AG04450 (cell line): Measurements from ENCODE around the gene GAL3ST3. TPM values are rescaled to one million over a fixed set of nuclear protein-coding genes. Genes with fewer than 3 reads are reported as not detected.

ENCODE experiments used
- CTCF ChIA-PET: fragments of 300-600, 350-600 bp; formaldehyde crosslinking; extraction: SDS; loops from one replicate; lab custom pipeline; 2022; ENCODE audit warnings: antibody characterized with exemption, inconsistent platforms; lab: Charles Lee
- POLR2A ChIA-PET: fragments of 350-600 bp; formaldehyde crosslinking; extraction: SDS; loops from one replicate; lab custom pipeline; 2021; ENCODE audit warnings: antibody characterized with exemption, inconsistent platforms; lab: Yijun Ruan, JAX
- DNase-seq: peaks from one replicate; pipeline ENCODE4 v3.0.0-alpha.2; 2011; ENCODE audit warnings: low read depth, low spot score
- H3K27ac ChIP-seq: one replicate; pipeline ENCODE4 v1.5.1; 2012; ENCODE audit warnings: low read depth, low read length, control low read depth
- H3K27me3 ChIP-seq: one replicate; pipeline ENCODE4 v1.6.0; 2012; ENCODE audit warnings: low read length; ENCODE audit not compliant: control insufficient read depth, insufficient read depth
- H3K4me3 ChIP-seq: 2 replicates; pipeline ENCODE4 v1.5.1; 2011; ENCODE audit warnings: mild to moderate bottlenecking, low read depth, low read length, control low read depth
- H3K9me3 ChIP-seq: 2 replicates; pipeline ENCODE4 v1.5.1; 2012; ENCODE audit warnings: low read length; ENCODE audit not compliant: control insufficient read depth, insufficient read depth
- CTCF ChIP-seq: IDR thresholded peaks from 2 replicates; pipeline ENCODE4 v1.5.1; 2011; ENCODE audit warnings: low read depth, low read length, control low read depth, inconsistent platforms
- polyA plus RNA-seq: library from polyadenylated mRNA; depleted of rRNA; stranded (reverse); fragments of >200 nt; gene quantifications from 2 replicates; pipeline ENCODE4 v1.2.3, GENCODE V29; 2011

Gene GAL3ST3
- polyA plus RNA-seq, 1 experiment: 0.11 TPM

DNA sequence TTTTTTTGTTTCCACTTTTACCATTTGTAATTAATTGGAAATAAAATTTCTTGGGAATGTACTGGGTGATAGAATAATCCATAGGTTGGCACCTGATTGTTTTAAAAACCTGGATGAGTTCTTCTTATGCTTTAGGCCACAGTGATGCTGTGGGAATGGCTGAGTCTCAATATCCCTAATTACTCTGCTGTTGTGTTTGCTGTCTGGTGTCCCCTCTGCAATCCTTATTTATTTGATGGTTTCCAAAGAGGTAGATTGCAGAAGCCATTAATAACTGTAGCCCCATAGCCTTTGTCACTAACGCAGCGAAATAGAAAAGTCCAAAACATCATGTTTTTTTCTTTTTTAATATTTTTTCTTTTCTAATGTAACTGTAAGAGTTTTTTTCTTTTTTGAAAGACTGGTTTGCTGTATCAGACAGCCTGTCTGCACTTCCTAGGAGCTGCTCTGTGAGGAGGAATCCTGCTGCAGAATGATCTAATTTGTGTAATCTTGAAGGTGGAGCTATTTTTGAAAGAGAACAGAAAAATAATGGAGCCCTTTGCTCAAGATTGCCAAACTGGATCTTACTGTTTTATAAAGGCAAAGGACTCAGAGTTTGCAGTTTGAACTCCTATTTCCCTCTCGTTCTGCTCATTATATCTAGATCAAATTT, 36.0 kb upstream of the GAL3ST3 start:
- ChIA-PET CTCF (interaction anchor here (0.7 to 1.7 kb wide), 2 partner anchors 17 to 31 kb away, joined by 5 read pairs; no protein-coding TSS in a partner anchor), POLR2A (no interaction called here)
- no peak for DNase-seq

DNA sequence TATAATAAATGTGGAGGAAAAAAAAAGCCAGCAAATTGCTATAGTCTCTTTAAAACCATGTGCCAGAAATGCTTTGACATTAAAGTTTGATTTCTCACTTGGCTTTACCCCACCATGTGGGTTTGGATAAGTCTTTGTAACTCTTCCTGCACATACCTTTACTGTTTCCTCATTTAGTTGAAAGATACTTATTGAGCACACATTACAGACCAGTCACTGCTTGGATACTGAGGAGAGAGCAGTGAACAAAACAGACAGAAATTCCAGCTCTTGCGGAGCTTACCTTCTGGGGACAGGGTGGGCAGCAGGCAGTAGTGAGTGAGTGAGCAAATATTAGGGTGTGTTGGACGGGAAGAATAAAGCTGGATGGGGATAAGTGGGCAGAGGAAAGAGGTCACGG, 34.8 kb upstream of the GAL3ST3 start:
- ChIA-PET CTCF (no interaction called here), POLR2A (no interaction called here)
- Histone ChIP-seq H3K27me3 (no peaks in the 10 kb centered on the region), H3K4me3 (no peak overlapping the region), H3K27ac (no peak overlapping the region), H3K9me3 (no peaks in the 10 kb centered on the region)
- DNase-seq: no peak
- no peak for TF ChIP-seq CTCF

More for the DNA sequence above, 36.0 kb upstream of the GAL3ST3 start:
- no peak for TF ChIP-seq CTCF
- Histone ChIP-seq H3K9me3 (no peaks in the 10 kb centered on the region), H3K4me3 (no peak overlapping the region), H3K27ac (no peak overlapping the region), H3K27me3 (no peaks in the 10 kb centered on the region)

GRCh38 chr11:66082946-66083698, 34.2 kb upstream of the GAL3ST3 start:
- Histone ChIP-seq H3K9me3 (no peaks in the 10 kb centered on the region), H3K27me3 (no peaks in the 10 kb centered on the region), H3K4me3 (no peak overlapping the region), H3K27ac (no peak overlapping the region)
- TF ChIP-seq CTCF: no peak
- POLR2A ChIA-PET: no interaction called here
- CTCF ChIA-PET: no interaction called here
- no peak for DNase-seq

GRCh38 chr11:66081505-66081904, 32.5 kb upstream of the GAL3ST3 start:
- Histone ChIP-seq H3K9me3 (no peaks in the 10 kb centered on the region), H3K27me3 (no peaks in the 10 kb centered on the region), H3K27ac (no peak overlapping the region), H3K4me3 (no peak overlapping the region)
- ChIA-PET CTCF (interaction anchor here (1.0 to 1.6 kb wide), 3 partner anchors 13 to 141 kb away, joined by 4 to 14 read pairs (median 6); no protein-coding TSS in a partner anchor), POLR2A (interaction anchor here (1.0 to 1.2 kb wide), 3 partner anchors 12 to 208 kb away, joined by 3 read pairs; partner anchors contain the start of genes PACS1 and YIF1A)
- no peak for DNase-seq
- no peak for TF ChIP-seq CTCF
